ENCODE results near the gene PHLPP1. TPM values are rescaled to one million over a fixed set of nuclear protein-coding genes. Genes with fewer than 3 reads are reported as not detected.

Gene PHLPP1
- total RNA-seq, 1 experiment from 2014 or later, result 14.1 TPM

DNA sequence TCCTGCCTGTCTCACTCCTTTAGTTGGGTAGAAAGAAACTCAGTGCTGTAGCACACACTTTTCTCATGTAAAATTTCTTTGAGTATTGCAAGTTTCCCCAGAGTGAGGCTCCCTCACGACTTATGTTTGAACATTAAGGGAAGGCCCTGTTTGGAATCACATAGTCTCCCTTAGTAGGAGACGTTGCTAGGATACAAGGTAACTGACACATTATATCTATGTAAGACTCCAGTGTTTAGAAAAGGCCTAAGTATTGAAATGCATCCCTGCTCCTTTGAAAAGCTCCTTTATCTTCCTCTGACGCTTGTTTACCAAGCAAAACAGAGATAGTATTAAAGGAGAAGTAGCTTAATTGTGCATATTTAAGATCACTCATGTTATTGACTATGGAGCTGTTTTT, 248.2 kb downstream of the PHLPP1 start:
- CTCF ChIA-PET, result interaction anchor here (0.6 kb wide), 1 partner anchor 248 kb away, joined by 7 read pairs; the partner anchor contains the start of gene PHLPP1

GRCh38 chr18:62964432-62964831, 249.1 kb downstream of the PHLPP1 start:
- H3K36me3 ChIP-seq (ENCODE audit: low read depth, low read length), result no peaks in the 10 kb centered on the region
- H3K4me2 ChIP-seq (ENCODE audit: low read length), result no peak overlapping the region
- ATAC-seq, result no peak
- no peaks in the 10 kb centered on the region for H3K4me1 ChIP-seq (ENCODE audit: insufficient read depth, low read length)
- H3K27me3 ChIP-seq (ENCODE audit: low read length), result no peaks in the 10 kb centered on the region
- BruUV-seq (replicated peaks), result no TSS peak
- H3K9ac ChIP-seq (ENCODE audit: low read length), result no peak overlapping the region
- no peaks in the 10 kb centered on the region for H3K9me2 ChIP-seq (replicated peaks; ENCODE audit: low read length)
- CTCF ChIA-PET, result no interaction called here
- H3F3A ChIP-seq (ENCODE audit: low read length, unreplicated experiment), result no peaks in the 10 kb centered on the region
- no peaks in the 10 kb centered on the region for H3K79me2 ChIP-seq (ENCODE audit: low read length)
- intact Hi-C loops (cut with micrococcal nuclease), result no loop called here
- H4K20me1 ChIP-seq (ENCODE audit: low read length), result no peaks in the 10 kb centered on the region
- H2AFZ ChIP-seq (ENCODE audit: low read length), result no peak overlapping the region
- no peak for DNase-seq
- H3K4me3 ChIP-seq (ENCODE audit: low read length), result no peak overlapping the region
- no peaks in the 10 kb centered on the region for H3K9me3 ChIP-seq (ENCODE audit: low read length)
- H3K27ac ChIP-seq (ENCODE audit: low read length), result no peak overlapping the region
- TF ChIP-seq, protein P1, sequence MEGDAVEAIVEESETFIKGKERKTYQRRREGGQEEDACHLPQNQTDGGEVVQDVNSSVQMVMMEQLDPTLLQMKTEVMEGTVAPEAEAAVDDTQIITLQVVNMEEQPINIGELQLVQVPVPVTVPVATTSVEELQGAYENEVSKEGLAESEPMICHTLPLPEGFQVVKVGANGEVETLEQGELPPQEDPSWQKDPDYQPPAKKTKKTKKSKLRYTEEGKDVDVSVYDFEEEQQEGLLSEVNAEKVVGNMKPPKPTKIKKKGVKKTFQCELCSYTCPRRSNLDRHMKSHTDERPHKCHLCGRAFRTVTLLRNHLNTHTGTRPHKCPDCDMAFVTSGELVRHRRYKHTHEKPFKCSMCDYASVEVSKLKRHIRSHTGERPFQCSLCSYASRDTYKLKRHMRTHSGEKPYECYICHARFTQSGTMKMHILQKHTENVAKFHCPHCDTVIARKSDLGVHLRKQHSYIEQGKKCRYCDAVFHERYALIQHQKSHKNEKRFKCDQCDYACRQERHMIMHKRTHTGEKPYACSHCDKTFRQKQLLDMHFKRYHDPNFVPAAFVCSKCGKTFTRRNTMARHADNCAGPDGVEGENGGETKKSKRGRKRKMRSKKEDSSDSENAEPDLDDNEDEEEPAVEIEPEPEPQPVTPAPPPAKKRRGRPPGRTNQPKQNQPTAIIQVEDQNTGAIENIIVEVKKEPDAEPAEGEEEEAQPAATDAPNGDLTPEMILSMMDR (conservative IDR thresholded peaks at IDR 0.05; ENCODE audit: low read depth, low read length), result no peak
- no peak for TF ChIP-seq EZH2phosphoT487 (IDR thresholded peaks at IDR 0.05; ENCODE audit: borderline replicate concordance, low read length)
- POLR2A ChIA-PET (ENCODE audit: unreplicated experiment), result no interaction called here

More for the DNA sequence above, 248.2 kb downstream of the PHLPP1 start:
- DNase-seq (no peak), ATAC-seq (no peak)
- Histone ChIP-seq H3K27ac (ENCODE audit: low read length) (no peak overlapping the region), H3F3A (ENCODE audit: low read length, unreplicated experiment) (no peaks in the 10 kb centered on the region), H3K9ac (ENCODE audit: low read length) (no peak overlapping the region), H3K27me3 (ENCODE audit: low read length) (no peaks in the 10 kb centered on the region), H2AFZ (ENCODE audit: low read length) (no peak overlapping the region), H3K4me1 (ENCODE audit: insufficient read depth, low read length) (no peaks in the 10 kb centered on the region), H3K9me2 (replicated peaks; ENCODE audit: low read length) (no peaks in the 10 kb centered on the region), H3K79me2 (ENCODE audit: low read length) (no peaks in the 10 kb centered on the region), H3K4me3 (ENCODE audit: low read length) (no peak overlapping the region), H3K9me3 (ENCODE audit: low read length) (no peaks in the 10 kb centered on the region), H3K4me2 (ENCODE audit: low read length) (no peak overlapping the region), H3K36me3 (ENCODE audit: low read depth, low read length) (no peaks in the 10 kb centered on the region; the same call in 1 of the 2 replicates), H4K20me1 (ENCODE audit: low read length) (no peaks in the 10 kb centered on the region)
- POLR2A ChIA-PET (ENCODE audit: unreplicated experiment), result no interaction called here
- intact Hi-C loops (cut with micrococcal nuclease), result no loop called here
- no TSS peak for BruUV-seq (replicated peaks)
- TF ChIP-seq EZH2 (IDR thresholded peaks at IDR 0.05; ENCODE audit: low read length, unreplicated experiment) (no peak), EZH2phosphoT487 (IDR thresholded peaks at IDR 0.05; ENCODE audit: borderline replicate concordance, low read length) (no peak)
- TF ChIP-seq, protein P1 (conservative IDR thresholded peaks at IDR 0.05; ENCODE audit: low read depth, low read length), result no peak

DNA sequence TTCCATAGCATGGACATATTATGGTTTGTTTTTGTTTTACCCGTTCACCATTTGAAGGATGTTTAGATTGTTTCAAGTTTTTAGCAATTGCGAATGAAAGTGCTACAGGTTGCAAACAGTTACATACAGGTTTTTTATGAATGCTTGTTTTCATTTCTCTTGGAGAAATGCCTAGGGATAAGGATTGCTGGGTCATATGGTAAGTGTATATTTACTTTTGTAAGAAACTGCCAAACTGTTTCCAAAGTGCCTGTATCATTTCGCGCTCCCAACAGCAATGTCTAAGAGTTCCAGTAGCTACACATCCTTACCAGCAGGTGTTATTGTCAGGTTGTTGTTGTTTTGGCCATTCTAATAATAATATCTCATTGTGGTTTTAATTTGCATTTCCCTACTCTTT, 251.7 kb downstream of the PHLPP1 start:
- no peaks in the 10 kb centered on the region for H3F3A ChIP-seq (ENCODE audit: low read length, unreplicated experiment)
- H3K27me3 ChIP-seq (ENCODE audit: low read length), result no peaks in the 10 kb centered on the region
- DNase-seq (no peak), ATAC-seq (no peak)
- H3K4me3 ChIP-seq (ENCODE audit: low read length), result no peak overlapping the region
- BruUV-seq (replicated peaks), result no TSS peak
- H3K9me3 ChIP-seq (ENCODE audit: low read length), result no peaks in the 10 kb centered on the region
- intact Hi-C loops (cut with micrococcal nuclease), result no loop called here
- ChIA-PET CTCF (no interaction called here), POLR2A (ENCODE audit: unreplicated experiment) (no interaction called here)
- H4K20me1 ChIP-seq (ENCODE audit: low read length), result no peaks in the 10 kb centered on the region
- H3K4me2 ChIP-seq (ENCODE audit: low read length), result no peak overlapping the region
- TF ChIP-seq, protein P1 (conservative IDR thresholded peaks at IDR 0.05; ENCODE audit: low read depth, low read length), result no peak
- H3K9me2 ChIP-seq (replicated peaks; ENCODE audit: low read length), result no peaks in the 10 kb centered on the region
- no peaks in the 10 kb centered on the region for H3K36me3 ChIP-seq (ENCODE audit: low read depth, low read length)
- no peaks in the 10 kb centered on the region for H3K79me2 ChIP-seq (ENCODE audit: low read length)
- no peak overlapping the region for H2AFZ ChIP-seq (ENCODE audit: low read length)
- no peak overlapping the region for H3K9ac ChIP-seq (ENCODE audit: low read length)
- H3K4me1 ChIP-seq (ENCODE audit: insufficient read depth, low read length), result no peaks in the 10 kb centered on the region
- no peak overlapping the region for H3K27ac ChIP-seq (ENCODE audit: low read length)

Measured in PC-3 (cell line).